Esophagus squamous epithelium (tissue), 5 donors: ENCODE results near the gene PTBP2. TPM values are rescaled to one million over a fixed set of nuclear protein-coding genes. Genes with fewer than 3 reads are reported as not detected.
"Not testable (repeated sequence)": the region's sequence is repeated elsewhere in the genome, so short reads cannot be mapped to it uniquely, and the experiment has no call there.

Experiments used
- DNase-seq: peaks from one replicate; lab custom pipeline; 2025; lab: John Stamatoyannopoulos, UW
- H3K27ac ChIP-seq, 4 donors: fragments of 200-600 bp; sonication (generic); one replicate each; pipeline ENCODE4 v1.5.1; 2016 to 2019; ENCODE audit warnings: mild to moderate bottlenecking in 1 of 4
- H3K27me3 ChIP-seq, 4 donors: fragments of 200-600 bp; sonication (generic); 1 replicate in 3 of 4; 2 replicates in 1 of 4; pipeline versions ENCODE4 v1.5.1 to v1.6.0; 2017 to 2021; ENCODE audit warnings: antibody characterized with exemption in 1 of 4
- H3K36me3 ChIP-seq, 3 donors: fragments of 200-600 bp; sonication (generic); one replicate each; pipeline ENCODE4 v1.5.1; 2016 to 2019
- H3K4me1 ChIP-seq, 3 donors: fragments of 200-600 bp; sonication (generic); one replicate each; pipeline ENCODE4 v1.5.1; 2017 to 2019
- H3K4me3 ChIP-seq, 4 donors: fragments of 200-600 bp; sonication (generic); 1 replicate in 3 of 4; 2 replicates in 1 of 4; pipeline ENCODE4 v1.5.1; 2016 to 2019; ENCODE audit warnings: mild to moderate bottlenecking in 2 of 4, moderate library complexity in 1 of 4
- H3K9me3 ChIP-seq, 3 donors: fragments of 200-600 bp; sonication (generic); one replicate each; pipeline ENCODE4 v1.5.1; 2016 to 2019
- CTCF ChIP-seq, 6 experiments: fragments of 450-650 bp in 4 of 6; fragments of 200-600 bp in 2 of 6; sonication (generic) in 2 of 6; IDR thresholded peaks; one replicate each; pipeline ENCODE4 v1.5.1; 2016 to 2019; ENCODE audit warnings: antibody characterized with exemption in 6 of 6, mild to moderate bottlenecking in 4 of 6, moderate library complexity in 4 of 6
- POLR2A ChIP-seq, 4 donors: fragments of 450-650 bp; IDR thresholded peaks; one replicate each; pipeline ENCODE4 v1.6.1; 2017; ENCODE audit warnings: antibody characterized with exemption in 4 of 4, mild to moderate bottlenecking in 4 of 4, moderate library complexity in 3 of 4
- WGBS, 2 donors: methylation state at CpG; one replicate each; pipeline ENCODE4 v1.1.5; 2018; 5-methylcytosine and 5-hydroxymethylcytosine counted together
- intact Hi-C: fragments of 100-400 bp; cut with DNase I; formaldehyde crosslinking; loops from one replicate; pipeline ENCODE4 v1.15.0; 2022
- total RNA-seq, 4 donors: library from RNA; depleted of rRNA; stranded (reverse); fragments of >200 nt; gene quantifications; one replicate each; pipeline ENCODE4 v1.1.0, GENCODE V29; 2016
- donor health status: DM: yes; HTN: yes; CAD: no.

PTBP2 gene
- total RNA-seq, 4 donors from 2014 or later: 15.8 to 51.3 (median 23.8) TPM

GRCh38 chr1:96756789-96757188, 35.2 kb downstream of the PTBP2 start:
- intact Hi-C loops: no loop called here
- peaks cover 0 to 53% (median 8%) of the 10 kb centered on the region in 3 donors for H3K36me3 ChIP-seq
- no peak for DNase-seq

GRCh38 chr1:96762586-96762985, 41.0 kb downstream of the PTBP2 start:
- H3K9me3 ChIP-seq, H3K27me3 ChIP-seq, DNase-seq, H3K27ac ChIP-seq, H3K4me3 ChIP-seq, H3K4me1 ChIP-seq, intact Hi-C loops: not testable (repeated sequence)
- no CpG with 5 or more reads among the region's 36 CpGs for WGBS, 2 donors
- peaks cover 0 to 11% (median 0%) of the 10 kb centered on the region in 3 donors for H3K36me3 ChIP-seq

More at GRCh38 chr1:96756789-96757188, 35.2 kb downstream of the PTBP2 start:
- WGBS, 2 donors: 94 to 100% methylated on average over 1 of the region's 1 CpG
- no peaks in the 10 kb centered on the region for H3K9me3 ChIP-seq
- no peaks in the 10 kb centered on the region for H3K4me1 ChIP-seq
- H3K27ac ChIP-seq: no peak overlapping the region
- H3K4me3 ChIP-seq: no peak overlapping the region
- TF ChIP-seq POLR2A (IDR thresholded peaks at IDR 0.05): no peak
- TF ChIP-seq CTCF (IDR thresholded peaks at IDR 0.05): peak in 1 of 6 experiments; percentile 14
- H3K27me3 ChIP-seq: no peaks in the 10 kb centered on the region

GRCh38 chr1:96763514-96763913, 41.9 kb downstream of the PTBP2 start:
- H3K36me3 ChIP-seq: peaks cover 0 to 11% (median 0%) of the 10 kb centered on the region in 3 donors
- intact Hi-C loops: no loop called here
- H3K4me3 ChIP-seq: no peak overlapping the region
- 40% methylated on average over 1 of the region's 4 CpGs; no CpG with 5 or more reads in 1 of the 2 donors for WGBS, 2 donors
- no peaks in the 10 kb centered on the region for H3K27me3 ChIP-seq
- TF ChIP-seq CTCF (IDR thresholded peaks at IDR 0.05) (no peak), POLR2A (IDR thresholded peaks at IDR 0.05) (no peak)
- DNase-seq: no peak
- H3K27ac ChIP-seq: no peak overlapping the region
- H3K4me1 ChIP-seq: no peaks in the 10 kb centered on the region
- peaks cover 0 to 7% (median 0%) of the 10 kb centered on the region in 3 donors for H3K9me3 ChIP-seq

GRCh38 chr1:96764469-96764868, 42.9 kb downstream of the PTBP2 start:
- Histone ChIP-seq H3K27ac (no peak overlapping the region), H3K4me1 (no peaks in the 10 kb centered on the region), H3K36me3 (peaks cover 0 to 11% (median 0%) of the 10 kb centered on the region in 3 donors), H3K27me3 (no peaks in the 10 kb centered on the region), H3K9me3 (peaks cover 0 to 7% (median 0%) of the 10 kb centered on the region in 3 donors), H3K4me3 (no peak overlapping the region)
- no peak for TF ChIP-seq POLR2A (IDR thresholded peaks at IDR 0.05)
- no peak for TF ChIP-seq CTCF (IDR thresholded peaks at IDR 0.05)
- no peak for DNase-seq
- intact Hi-C loops: no loop called here

GRCh38 chr1:96771847-96772246, 50.3 kb downstream of the PTBP2 start:
- no peaks in the 10 kb centered on the region for H3K4me1 ChIP-seq
- 94 to 100% methylated on average over 2 of the region's 2 CpGs for WGBS, 2 donors
- no peaks in the 10 kb centered on the region for H3K9me3 ChIP-seq
- no peak for TF ChIP-seq POLR2A (IDR thresholded peaks at IDR 0.05)
- no peak for TF ChIP-seq CTCF (IDR thresholded peaks at IDR 0.05)
- no peaks in the 10 kb centered on the region for H3K27me3 ChIP-seq
- intact Hi-C loops: no loop called here
- DNase-seq: no peak
- no peak overlapping the region for H3K4me3 ChIP-seq
- peaks cover 0 to 46% (median 0%) of the 10 kb centered on the region in 3 donors for H3K36me3 ChIP-seq
- H3K27ac ChIP-seq: no peak overlapping the region

GRCh38 chr1:96772349-96772748, 50.8 kb downstream of the PTBP2 start:
- DNase-seq: no peak
- Histone ChIP-seq H3K27me3 (no peaks in the 10 kb centered on the region), H3K9me3 (no peaks in the 10 kb centered on the region), H3K4me3 (no peak overlapping the region), H3K36me3 (peaks cover 0 to 47% (median 0%) of the 10 kb centered on the region in 3 donors), H3K27ac (no peak overlapping the region), H3K4me1 (no peaks in the 10 kb centered on the region)
- no peak for TF ChIP-seq CTCF (IDR thresholded peaks at IDR 0.05)
- no peak for TF ChIP-seq POLR2A (IDR thresholded peaks at IDR 0.05)
- intact Hi-C loops: no loop called here
- 94 to 95% methylated on average over 1 of the region's 1 CpG for WGBS, 2 donors
